Mononuclear cell (primary cell): Measurements from ENCODE around the gene STK10. TPM values are rescaled to one million over a fixed set of nuclear protein-coding genes. Genes with fewer than 3 reads are reported as not detected.

Experiments
- total RNA-seq: library from RNA; depleted of rRNA; stranded (reverse); fragments of >200 nt; gene quantifications from one replicate; pipeline ENCODE4 v1.2.3, GENCODE V29; 2012

STK10 gene
- total RNA-seq, 1 donor: 134 TPM

Other genes with a start within 250 kb of the STK10 start
- 40.0 TPM for gene FBXW11, start 181.6 kb downstream of the STK10 start, total RNA-seq
- not detected for gene EFCAB9, start 5.9 kb upstream of the STK10 start, total RNA-seq
- gene UBTD2, start 95.5 kb upstream of the STK10 start, total RNA-seq: 1.7 TPM